IMR-90 (cell line): Measurements from ENCODE around the gene CYP2B6. TPM values are rescaled to one million over a fixed set of nuclear protein-coding genes. Genes with fewer than 3 reads are reported as not detected.

Source experiments
- ATAC-seq: fragments of 200-7000 bp; cut with Tn5 transposase; 2 replicates; pipeline ENCODE4 v1.9.1; 2020; ENCODE audit warnings: low read depth, mild to moderate bottlenecking, moderate library complexity
- BruUV-seq: library from RNA; stranded (reverse); fragments of 400-500 nt; replicated peaks from 2 replicates; lab custom pipeline; 2021; lab: Mats Ljungman, UMichigan
- CTCF ChIA-PET: fragments of 300-600 bp; formaldehyde crosslinking; extraction: SDS; loops from one replicate; lab custom pipeline; 2021; ENCODE audit warnings: antibody characterized with exemption; lab: Yijun Ruan, JAX
- POLR2A ChIA-PET: fragments of 300-600 bp; sonication (Branson Sonifier 250); formaldehyde crosslinking; loops from one replicate; lab custom pipeline; 2022; ENCODE audit warnings: antibody characterized with exemption; ENCODE audit not compliant: unreplicated experiment; lab: Charles Lee
- DNase-seq: peaks from one replicate; pipeline ENCODE4 v3.0.0; 2013
- H2AFZ ChIP-seq: replicated peaks from 2 replicates; pipeline ENCODE3; 2013; ENCODE audit warnings: low read length, mild to moderate bottlenecking; ENCODE audit not compliant: poor library complexity
- H2AK5ac ChIP-seq: 2 replicates; pipeline ENCODE4 v1.6.1; 2013; ENCODE audit warnings: low read depth, low read length, inconsistent platforms
- H2AK9ac ChIP-seq: replicated peaks from 2 replicates; pipeline ENCODE3; 2013; ENCODE audit warnings: mild to moderate bottlenecking, low read depth, low read length, moderate library complexity; ENCODE audit not compliant: poor library complexity
- H2BK120ac ChIP-seq: 2 replicates; pipeline ENCODE4 v1.6.1; 2013; ENCODE audit warnings: low read depth, low read length, inconsistent platforms
- H2BK15ac ChIP-seq: 3 replicates; pipeline ENCODE4 v1.6.1; 2013; ENCODE audit warnings: low read depth, low read length, inconsistent platforms
- H2BK20ac ChIP-seq: 2 replicates; pipeline ENCODE4 v1.6.1; 2013; ENCODE audit warnings: low read depth, mild to moderate bottlenecking, inconsistent platforms, low read length, moderate library complexity
- H2BK5ac ChIP-seq: 2 replicates; pipeline ENCODE4 v1.6.1; 2013; ENCODE audit warnings: mild to moderate bottlenecking, low read depth, low read length, inconsistent platforms; ENCODE audit not compliant: poor library complexity, severe bottlenecking
- H3K14ac ChIP-seq: replicated peaks from 2 replicates; pipeline ENCODE4 v1.6.1; 2013; ENCODE audit warnings: low read depth, low read length, inconsistent platforms
- H3K18ac ChIP-seq: 2 replicates; pipeline ENCODE4 v1.6.1; 2013; ENCODE audit warnings: low read depth, low read length, control low read depth
- H3K23ac ChIP-seq: 2 replicates; pipeline ENCODE4 v1.6.1; 2013; ENCODE audit warnings: low read depth, low read length, inconsistent platforms
- H3K27ac ChIP-seq: 2 replicates; pipeline ENCODE4 v1.5.1; 2013; ENCODE audit warnings: mild to moderate bottlenecking, control low read depth, low read length; ENCODE audit not compliant: insufficient read depth
- H3K27me3 ChIP-seq: 2 replicates; pipeline ENCODE4 v1.6.1; 2013; ENCODE audit warnings: low read length; ENCODE audit not compliant: control insufficient read depth, insufficient read depth
- H3K36me3 ChIP-seq: 2 replicates; pipeline ENCODE4 v1.6.1; 2013; ENCODE audit warnings: low read length, mixed read lengths; ENCODE audit not compliant: control insufficient read depth, insufficient read depth
- H3K4ac ChIP-seq: 2 replicates; pipeline ENCODE4 v1.6.1; 2013; ENCODE audit warnings: low read depth, low read length, inconsistent platforms
- H3K4me1 ChIP-seq: 2 replicates; pipeline ENCODE4 v1.6.1; 2013; ENCODE audit warnings: low read length, mixed read lengths; ENCODE audit not compliant: control insufficient read depth, insufficient read depth
- H3K4me2 ChIP-seq: 2 replicates; pipeline ENCODE4 v1.6.1; 2013; ENCODE audit warnings: low read depth, mild to moderate bottlenecking, control low read depth, low read length, moderate library complexity
- H3K4me3 ChIP-seq: 2 replicates; pipeline ENCODE4 v1.5.1; 2013; ENCODE audit warnings: low read depth, mild to moderate bottlenecking, control low read depth, low read length, moderate library complexity; ENCODE audit not compliant: insufficient read depth
- H3K56ac ChIP-seq: 2 replicates; pipeline ENCODE4 v1.6.1; 2013; ENCODE audit warnings: low read length, inconsistent platforms; ENCODE audit not compliant: insufficient read depth; ENCODE audit errors: extremely low read depth
- H3K79me1 ChIP-seq, 2 experiments: 2 replicates each; pipeline ENCODE4 v1.6.1; 2013; ENCODE audit warnings: low read length in 2 of 2, inconsistent platforms in 1 of 2, low read depth in 1 of 2
- H3K9ac ChIP-seq: 2 replicates; pipeline ENCODE4 v1.6.1; 2013; ENCODE audit warnings: low read depth, low read length, control low read depth
- H3K9me1 ChIP-seq: 2 replicates; pipeline ENCODE4 v1.6.1; 2013; ENCODE audit warnings: low read length, inconsistent platforms; ENCODE audit not compliant: insufficient read depth
- H3K9me3 ChIP-seq: 2 replicates; pipeline ENCODE4 v1.6.1; 2013; ENCODE audit warnings: low read length; ENCODE audit not compliant: control insufficient read depth, insufficient read depth
- H4K20me1 ChIP-seq: 2 replicates; pipeline ENCODE4 v1.6.1; 2013; ENCODE audit warnings: low read length, inconsistent platforms; ENCODE audit not compliant: insufficient read depth
- H4K5ac ChIP-seq: 2 replicates; pipeline ENCODE4 v1.6.1; 2013; ENCODE audit warnings: mild to moderate bottlenecking, low read depth, low read length, control low read depth
- H4K8ac ChIP-seq, 2 experiments: 2 replicates each; pipeline ENCODE4 v1.6.1; 2013; ENCODE audit warnings: low read depth in 2 of 2, low read length in 2 of 2, control low read depth in 1 of 2, inconsistent platforms in 1 of 2
- H4K91ac ChIP-seq: 2 replicates; pipeline ENCODE4 v1.6.1; 2013; ENCODE audit warnings: low read depth, low read length, inconsistent platforms; ENCODE audit not compliant: insufficient read depth
- BHLHE40 ChIP-seq: fragments of 150-350 bp; IDR thresholded peaks from 2 replicates; pipeline ENCODE4 v1.6.1; 2016; ENCODE audit warnings: mild to moderate bottlenecking, low read depth, low read length
- CEBPB ChIP-seq: IDR thresholded peaks from 2 replicates; pipeline ENCODE4 v1.6.1; 2012; ENCODE audit warnings: low read depth, low read length, improper control_type of control experiment
- CHD1 ChIP-seq: IDR thresholded peaks from 2 replicates; pipeline ENCODE4 v1.6.1; 2012; ENCODE audit warnings: low read depth, low read length, improper control_type of control experiment
- CTCF ChIP-seq: conservative IDR thresholded peaks from 2 replicates; pipeline ENCODE4 v1.5.1; 2012; ENCODE audit warnings: mild to moderate bottlenecking, low read depth, low read length, improper control_type of control experiment
- ELK1 ChIP-seq: fragments of 150-350 bp; IDR thresholded peaks from 2 replicates; pipeline ENCODE4 v1.6.1; 2016; ENCODE audit warnings: low read depth, mild to moderate bottlenecking, low read length, moderate library complexity, borderline replicate concordance
- FOS ChIP-seq: fragments of 150-350 bp; IDR thresholded peaks from 2 replicates; pipeline ENCODE4 v1.6.1; 2016; ENCODE audit warnings: low read depth, low read length
- MAFK ChIP-seq: IDR thresholded peaks from 2 replicates; pipeline ENCODE4 v1.6.1; 2012; ENCODE audit warnings: low read depth, low read length, improper control_type of control experiment
- MAZ ChIP-seq: IDR thresholded peaks from 2 replicates; pipeline ENCODE4 v1.6.1; 2012; ENCODE audit warnings: low read depth, mild to moderate bottlenecking, low read length, improper control_type of control experiment, moderate library complexity, borderline replicate concordance
- MXI1 ChIP-seq: IDR thresholded peaks from 2 replicates; pipeline ENCODE4 v1.6.1; 2012; ENCODE audit warnings: low read depth, mild to moderate bottlenecking, low read length, moderate library complexity, borderline replicate concordance
- NFE2L2 ChIP-seq: fragments of 150-350 bp; IDR thresholded peaks from 2 replicates; pipeline ENCODE4 v1.6.1; 2016; ENCODE audit warnings: low read depth, mild to moderate bottlenecking, low read length
- POLR2A ChIP-seq: IDR thresholded peaks from 2 replicates; pipeline ENCODE4 v1.6.1; 2012; ENCODE audit warnings: mild to moderate bottlenecking, low read depth, low read length
- RAD21 ChIP-seq: IDR thresholded peaks from 2 replicates; pipeline ENCODE4 v1.6.1; 2012; ENCODE audit warnings: low read length, improper control_type of control experiment
- RCOR1 ChIP-seq: IDR thresholded peaks from 2 replicates; pipeline ENCODE4 v1.6.1; 2012; ENCODE audit warnings: mild to moderate bottlenecking, low read length, improper control_type of control experiment; ENCODE audit not compliant: insufficient replicate concordance
- RFX5 ChIP-seq: IDR thresholded peaks from 2 replicates; pipeline ENCODE4 v1.8.0; 2012; ENCODE audit warnings: low read depth, mild to moderate bottlenecking, low read length, moderate library complexity
- SMC3 ChIP-seq: fragments of 150-350 bp; IDR thresholded peaks from 2 replicates; pipeline ENCODE4 v1.6.1; 2016; ENCODE audit warnings: low read depth, mild to moderate bottlenecking, antibody characterized with exemption, low read length, moderate library complexity
- USF2 ChIP-seq: fragments of 150-350 bp; IDR thresholded peaks from 2 replicates; pipeline ENCODE4 v1.6.1; 2017; ENCODE audit warnings: mild to moderate bottlenecking, antibody characterized with exemption, low read length, low read depth
- WGBS, 2 experiments: methylation state at CpG; one replicate each; pipeline versions ENCODE4 v1.1.5 to v1.1.7; 2013; ENCODE audit warnings: missing lambda C conversion rate in 2 of 2; ENCODE audit not compliant: insufficient read length in 1 of 2; ENCODE audit errors: extremely low coverage in 2 of 2; 5-methylcytosine and 5-hydroxymethylcytosine counted together
- dilution Hi-C: fragments of 300-500 bp; cut with HindIII; formaldehyde crosslinking; loops from one replicate; pipeline ENCODE4 v1.14.3; 2018; ENCODE audit warnings: low sequenced_read_pairs; ENCODE audit not compliant: unreplicated experiment
- in situ Hi-C: fragments of 300-500 bp; cut with MboI; formaldehyde crosslinking; loops from 3 replicates; pipeline ENCODE4 v1.14.3; 2019; ENCODE audit warnings: low sequenced_read_pairs, inconsistent platforms, mixed read lengths
- intact Hi-C: fragments of 100-400 bp; cut with micrococcal nuclease; formaldehyde crosslinking; loops from 2 replicates; pipeline ENCODE4 v1.10.0; 2022
- polyA plus RNA-seq, 3 experiments: library from polyadenylated mRNA; depleted of rRNA; stranded (reverse); fragments of >200 nt; gene quantifications; 2 replicates each; pipeline ENCODE4 v1.2.3, GENCODE V29; 2012; ENCODE audit warnings: low replicate concordance in 1 of 3
- total RNA-seq: library from RNA; depleted of rRNA; stranded (reverse); fragments of >200 nt; gene quantifications from 2 replicates; pipeline ENCODE4 v1.2.3, GENCODE V29; 2012

CYP2B6 gene
- total and polyA plus RNA-seq, 2 of the 4 experiments (the other 2 are of a cell fraction), result not detected

GRCh38 chr19:41013359-41013758, 22.3 kb downstream of the CYP2B6 start:
- 80% methylated on average over 1 of the region's 3 CpGs; no CpG with 5 or more reads in 1 of the 2 experiments for WGBS, 2 experiments
- dilution Hi-C loops, result no loop called here
- CTCF ChIA-PET, result no interaction called here
- in situ Hi-C loops, result no loop called here
- BruUV-seq, result no TSS peak
- Histone ChIP-seq H3K18ac (no peak overlapping the region), H2AK5ac (no peak overlapping the region), H3K9me1 (no peaks in the 10 kb centered on the region), H2AFZ (no peak overlapping the region), H2BK15ac (no peak overlapping the region), H4K91ac (no peak overlapping the region), H3K27ac (no peak overlapping the region), H3K4me3 (no peak overlapping the region), H3K4ac (no peak overlapping the region), H3K56ac (no peak overlapping the region), H3K9ac (no peak overlapping the region), H2BK5ac (no peak overlapping the region), H3K4me2 (no peak overlapping the region), H4K5ac (no peak overlapping the region), H3K23ac (no peak overlapping the region), H3K27me3 (peaks cover 3% of the 10 kb centered on the region; the same call in 1 of the 2 replicates), H4K20me1 (no peaks in the 10 kb centered on the region), H3K4me1 (no peaks in the 10 kb centered on the region), H2BK20ac (no peak overlapping the region), H3K9me3 (no peaks in the 10 kb centered on the region), H2AK9ac (no peak overlapping the region), H4K8ac (no peak overlapping the region), H3K79me1 (no peaks in the 10 kb centered on the region), H3K14ac (no peak overlapping the region), H2BK120ac (no peak overlapping the region), H3K36me3 (no peaks in the 10 kb centered on the region)
- intact Hi-C loops, result no loop called here
- DNase-seq, result no peak
- POLR2A ChIA-PET, result no interaction called here
- no peak for TF ChIP-seq RCOR1
- no peak for TF ChIP-seq CEBPB
- no peak for TF ChIP-seq MXI1
- no peak for TF ChIP-seq MAFK
- TF ChIP-seq RFX5, result no peak
- no peak for TF ChIP-seq ELK1
- TF ChIP-seq RAD21, result no peak
- TF ChIP-seq POLR2A, result no peak
- TF ChIP-seq FOS, result no peak
- TF ChIP-seq NFE2L2, result no peak
- TF ChIP-seq CHD1, result no peak
- no peak for TF ChIP-seq BHLHE40
- TF ChIP-seq MAZ, result no peak
- TF ChIP-seq CTCF, result no peak
- TF ChIP-seq USF2, result no peak
- no peak for TF ChIP-seq SMC3
- ATAC-seq, result no peak
